SK-N-MC (cell line): ENCODE measurements around the gene ADAMTS6.

Experiments used
- EZH2 ChIP-seq: fragments of 200-600 bp; sonication (generic); IDR thresholded peaks from one replicate; pipeline ENCODE4 v1.6.1; 2017; ENCODE audit warnings: antibody characterized with exemption
- FOXP2 ChIP-seq: optimal IDR thresholded peaks from 2 replicates; pipeline ENCODE3; 2011; ENCODE audit warnings: mild to moderate bottlenecking, moderate library complexity; ENCODE audit not compliant: insufficient read depth; ENCODE audit errors: extremely low read length, control extremely low read depth
- POLR2AphosphoS5 ChIP-seq: IDR thresholded peaks from 2 replicates; pipeline ENCODE4 v1.6.1; 2012; ENCODE audit warnings: mild to moderate bottlenecking, low read depth, low read length, borderline replicate concordance

- TF ChIP-seq FOXP2 (no peak), POLR2AphosphoS5 (no peak), EZH2 (no peak)
These were observed 27.3 kb upstream of the ADAMTS6 start for GRCh38 chr5:65508978-65509377.
